A549 (cell line): ENCODE data around the gene TRAF4.

ENCODE experiments used
- CTCF ChIP-seq: fragments of >200 bp; sonication (Bioruptor Twin); formaldehyde crosslinking; IDR thresholded peaks from 3 replicates; pipeline ENCODE4 v1.5.1; 2016
- MAX ChIP-seq: IDR thresholded peaks from 2 replicates; pipeline ENCODE4 v1.6.1; 2012
- RAD21 ChIP-seq, 2 experiments: fragments of >200 bp in 1 of 2; sonication (Bioruptor Twin) in 1 of 2; formaldehyde crosslinking in 1 of 2; IDR thresholded peaks in 1 of 2; conservative IDR thresholded peaks in 1 of 2; 2 replicates in 1 of 2; 3 replicates in 1 of 2; pipeline ENCODE4 v1.6.1; 2012 to 2018; ENCODE audit warnings: inconsistent platforms in 1 of 2

- TF ChIP-seq MAX (no peak), CTCF (no peak), RAD21 (conservative IDR thresholded peaks at IDR 0.05 in 1 of 2, IDR thresholded peaks at IDR 0.05 in 1 of 2) (no peak)
These were observed 12.4 kb downstream of the TRAF4 start for GRCh38 chr17:28756049-28756804.
